Measurements from ENCODE around the gene HSPA12B. TPM values are rescaled to one million over a fixed set of nuclear protein-coding genes. Genes with fewer than 3 reads are reported as not detected.

Gene HSPA12B
- total and polyA plus RNA-seq, 9 of the 15 experiments (the other 6 are each of a cell fraction or from before 2014, with no cell fraction given): 0.03 to 0.07 TPM; not detected in 7

GRCh38 chr20:3749689-3750531, 17.4 kb downstream of the HSPA12B start (continued):
- no peak for TF ChIP-seq ZNF318 (IDR thresholded peaks at IDR 0.05; ENCODE audit: borderline replicate concordance in 1 of 2, low read depth in 1 of 2)
- no peak for TF ChIP-seq RBM22 (IDR thresholded peaks at IDR 0.05; ENCODE audit: low read depth, low read length, poor library complexity, severe bottlenecking)
- TF ChIP-seq JUN (IDR thresholded peaks at IDR 0.05; ENCODE audit: borderline replicate concordance, low read depth, low read length): no peak
- TF ChIP-seq JUN (CRISPR knock-in tag; IDR thresholded peaks at IDR 0.05; ENCODE audit: borderline replicate concordance): no peak
- TF ChIP-seq ZNF785 (CRISPR knock-in tag; IDR thresholded peaks at IDR 0.05): no peak
- peak in 1 of 2 experiments; percentile 43; a peak in 2 of 4 replicates for TF ChIP-seq RAD21 (CRISPR knock-in tag; conservative IDR thresholded peaks at IDR 0.05 in 1 of 2, IDR thresholded peaks at IDR 0.05 in 1 of 2)
- TF ChIP-seq HNRNPL (IDR thresholded peaks at IDR 0.05; ENCODE audit: low read depth, low read length): peak; percentile 45; the same call in 1 of the 2 replicates

All from K562 (cell line).